ENCODE data around the gene JAK1.

DNA sequence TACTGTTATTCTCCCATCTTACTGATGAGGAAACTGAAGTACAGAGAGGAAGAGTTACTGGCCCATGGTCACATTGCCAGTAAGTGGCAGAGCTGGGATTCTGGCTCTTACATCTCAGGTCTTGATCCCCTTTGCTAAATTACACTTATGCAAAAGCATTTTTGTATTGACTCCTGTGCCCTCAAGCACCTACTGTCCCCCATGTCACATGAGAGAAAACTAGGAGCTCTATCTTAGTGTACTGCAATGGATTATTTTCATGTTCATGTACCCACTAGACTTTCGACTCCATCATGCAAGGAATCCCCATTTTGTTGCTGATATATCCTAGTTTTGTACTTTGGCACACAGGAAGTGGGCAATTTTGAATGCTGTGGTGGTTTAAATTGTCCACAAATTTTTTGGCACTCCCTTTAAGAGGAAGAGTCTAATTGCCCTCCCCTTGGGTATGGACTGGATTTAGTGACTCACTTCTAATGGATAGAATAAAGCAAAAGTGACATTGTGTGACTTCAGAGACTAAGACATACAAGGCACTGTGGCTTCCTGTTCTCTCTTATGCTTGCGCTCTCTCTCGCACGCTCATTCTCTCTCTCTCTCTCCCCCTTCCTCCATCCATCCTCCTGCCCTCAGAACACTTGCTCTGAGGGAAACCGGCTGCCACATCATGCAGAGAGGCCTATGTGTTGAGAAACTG, 43.5 kb upstream of the JAK1 start:
- TF ChIP-seq SPI1 (IDR thresholded peaks at IDR 0.05; ENCODE audit: low read depth, low read length) (no peak), POLR2AphosphoS5 (IDR thresholded peaks at IDR 0.05; ENCODE audit: low read depth, low read length) (no peak), POLR2A (IDR thresholded peaks at IDR 0.05; ENCODE audit: low read depth, low read length) (no peak), TAF1 (IDR thresholded peaks at IDR 0.05; ENCODE audit: low read depth, low read length) (no peak)

Measured in GM12891 (cell line).